A673 (cell line): Measurements from ENCODE around the gene PWWP2B. TPM values are rescaled to one million over a fixed set of nuclear protein-coding genes. Genes with fewer than 3 reads are reported as not detected.

Experiments used
- BruUV-seq: library from RNA; stranded (reverse); fragments of 400-500 nt; replicated peaks from 2 replicates; lab custom pipeline; 2021; lab: Mats Ljungman, UMichigan
- CTCF ChIA-PET: fragments of 300-600 bp; sonication (Branson Sonifier 250); formaldehyde crosslinking; loops from one replicate; lab custom pipeline; 2022; ENCODE audit warnings: antibody characterized with exemption; lab: Charles Lee
- POLR2A ChIA-PET: fragments of 300-600 bp; sonication (Branson Sonifier 250); formaldehyde crosslinking; loops from one replicate; lab custom pipeline; 2022; ENCODE audit warnings: antibody characterized with exemption; ENCODE audit not compliant: low non-redundant PET; lab: Charles Lee
- DNase-seq: peaks from one replicate; pipeline ENCODE4 v3.0.0-alpha.2; 2015; ENCODE audit warnings: low spot score
- H3K27ac ChIP-seq: fragments of 200-600 bp; sonication (generic); 2 replicates; pipeline ENCODE4 v1.5.1; 2016; ENCODE audit warnings: mixed run types, low read depth, mild to moderate bottlenecking, mixed read lengths, antibody characterized with exemption, low read length; ENCODE audit not compliant: poor library complexity, severe bottlenecking
- H3K27me3 ChIP-seq: fragments of 200-600 bp; sonication (generic); replicated peaks from 2 replicates; pipeline ENCODE4 v1.6.1; 2017; ENCODE audit warnings: mixed run types, low read depth, mild to moderate bottlenecking, mixed read lengths, antibody characterized with exemption, low read length; ENCODE audit not compliant: insufficient read depth, poor library complexity
- H3K36me3 ChIP-seq: fragments of 200-600 bp; sonication (generic); 2 replicates; pipeline ENCODE4 v1.6.1; 2016; ENCODE audit warnings: mixed run types, mild to moderate bottlenecking, mixed read lengths, antibody characterized with exemption, low read length; ENCODE audit not compliant: insufficient read depth, poor library complexity, severe bottlenecking
- H3K4me1 ChIP-seq: fragments of 200-600 bp; sonication (generic); 2 replicates; pipeline ENCODE4 v1.6.1; 2017; ENCODE audit warnings: mixed run types, mild to moderate bottlenecking, mixed read lengths, antibody characterized with exemption, low read length; ENCODE audit not compliant: insufficient read depth, poor library complexity, severe bottlenecking
- H3K4me3 ChIP-seq: fragments of 200-600 bp; sonication (generic); 2 replicates; pipeline ENCODE4 v1.5.1; 2016; ENCODE audit warnings: low read depth, mixed run types, mild to moderate bottlenecking, mixed read lengths, low read length; ENCODE audit not compliant: poor library complexity, severe bottlenecking
- H3K9me3 ChIP-seq: fragments of 200-600 bp; sonication (generic); 2 replicates; pipeline ENCODE4 v1.6.1; 2016; ENCODE audit warnings: mixed run types, low read depth, mild to moderate bottlenecking, mixed read lengths, antibody characterized with exemption, low read length; ENCODE audit not compliant: poor library complexity, severe bottlenecking
- CTCF ChIP-seq: fragments of 300-800, 200-600 bp; sonication (generic); conservative IDR thresholded peaks from 2 replicates; pipeline ENCODE4 v1.5.1; 2017; ENCODE audit warnings: low read depth, mild to moderate bottlenecking, antibody characterized with exemption, low read length, moderate library complexity, mixed read lengths
- EZH2 ChIP-seq: fragments of 200-600 bp; sonication (generic); IDR thresholded peaks from 2 replicates; pipeline ENCODE4 v1.6.1; 2017; ENCODE audit warnings: borderline replicate concordance, low read depth, mild to moderate bottlenecking, mixed read lengths, antibody characterized with exemption, low read length; ENCODE audit not compliant: poor library complexity, severe bottlenecking
- intact Hi-C: fragments of 100-400 bp; cut with micrococcal nuclease; formaldehyde crosslinking; loops from one replicate; pipeline ENCODE4 v1.10.0; 2022; ENCODE audit not compliant: unreplicated experiment
- total RNA-seq: library from RNA; stranded (reverse); gene quantifications from 2 replicates; pipeline ENCODE4 v1.2.3, GENCODE V29; 2021

PWWP2B gene
- total RNA-seq, 1 experiment from 2014 or later: 18.6 TPM

- H3K27ac ChIP-seq: peak overlapping the region; percentile 93
- BruUV-seq: no TSS peak
- intact Hi-C loops: no loop called here
- ChIA-PET POLR2A (no interaction called here), CTCF (no interaction called here)
- no peak overlapping the region for H3K4me3 ChIP-seq
- TF ChIP-seq EZH2 (no peak), CTCF (peak; percentile 46)
- no peaks in the 10 kb centered on the region for H3K27me3 ChIP-seq
- peaks cover 49% of the 10 kb centered on the region for H3K4me1 ChIP-seq
- no peaks in the 10 kb centered on the region for H3K9me3 ChIP-seq
- peak; percentile 82 for DNase-seq
- H3K36me3 ChIP-seq: no peaks in the 10 kb centered on the region
These were observed 49.9 kb downstream of the PWWP2B start for GRCh38 chr10:132446661-132447445.

- no TSS peak for BruUV-seq
- CTCF ChIA-PET: no interaction called here
These were observed 50.6 kb downstream of the PWWP2B start for GRCh38 chr10:132447446-132448247.

More at GRCh38 chr10:132447446-132448247, 50.6 kb downstream of the PWWP2B start:
- Histone ChIP-seq H3K4me1 (peaks cover 53% of the 10 kb centered on the region), H3K27ac (peak overlapping the region; percentile 93), H3K36me3 (no peaks in the 10 kb centered on the region), H3K4me3 (no peak overlapping the region), H3K9me3 (no peaks in the 10 kb centered on the region), H3K27me3 (no peaks in the 10 kb centered on the region)
- TF ChIP-seq EZH2 (no peak), CTCF (no peak)
- POLR2A ChIA-PET: no interaction called here
- intact Hi-C loops: no loop called here
- no peak for DNase-seq
